PC-9 (cell line): ENCODE data around the gene PGPEP1. TPM values are rescaled to one million over a fixed set of nuclear protein-coding genes. Genes with fewer than 3 reads are reported as not detected.
"Not testable (repeated sequence)": the region's sequence is repeated elsewhere in the genome, so short reads cannot be mapped to it uniquely, and the experiment has no call there.

ENCODE experiments used
- BruUV-seq: library from RNA; stranded (reverse); fragments of 400-500 nt; replicated peaks from 2 replicates; lab custom pipeline; 2021; lab: Mats Ljungman, UMichigan
- CTCF ChIA-PET: fragments of 300-600 bp; sonication (Branson Sonifier 250); formaldehyde crosslinking; loops from one replicate; lab custom pipeline; 2022; ENCODE audit warnings: antibody characterized with exemption; lab: Charles Lee
- POLR2A ChIA-PET: fragments of 300-600 bp; sonication (Branson Sonifier 250); formaldehyde crosslinking; loops from one replicate; lab custom pipeline; 2022; ENCODE audit warnings: antibody characterized with exemption; ENCODE audit not compliant: unreplicated experiment; lab: Charles Lee
- DNase-seq, 2 experiments: peaks; one replicate each; pipeline versions ENCODE4 v3.0.0 to v3.0.0-alpha.2; 2015 to 2022; ENCODE audit warnings: mixed read lengths in 1 of 2
- H2AFZ ChIP-seq: fragments of 200-600 bp; sonication (generic); 2 replicates; pipeline ENCODE4 v1.8.1; 2017; ENCODE audit warnings: antibody characterized with exemption
- H3F3A ChIP-seq: fragments of 200-600 bp; sonication (generic); 2 replicates; pipeline ENCODE4 v1.8.1; 2017; ENCODE audit warnings: antibody characterized with exemption, mild to moderate bottlenecking, low read depth; ENCODE audit not compliant: insufficient read depth
- H3K27ac ChIP-seq: fragments of 200-600 bp; sonication (generic); 2 replicates; pipeline ENCODE4 v1.6.1; 2016; ENCODE audit warnings: mixed run types
- H3K27me3 ChIP-seq: fragments of 200-600 bp; sonication (generic); 2 replicates; pipeline ENCODE4 v1.6.1; 2016; ENCODE audit warnings: low read depth, mixed run types; ENCODE audit not compliant: insufficient read depth
- H3K36me3 ChIP-seq: fragments of 200-600 bp; sonication (generic); 2 replicates; pipeline ENCODE4 v1.6.1; 2016; ENCODE audit warnings: low read depth, mixed run types
- H3K4me1 ChIP-seq: fragments of 200-600 bp; sonication (generic); replicated peaks from 2 replicates; pipeline ENCODE4 v1.6.1; 2016; ENCODE audit warnings: mixed run types; ENCODE audit not compliant: insufficient read depth
- H3K4me2 ChIP-seq: fragments of 200-600 bp; sonication (generic); 2 replicates; pipeline ENCODE4 v1.6.1; 2017; ENCODE audit warnings: mixed run types
- H3K4me3 ChIP-seq: fragments of 200-600 bp; sonication (generic); 2 replicates; pipeline ENCODE4 v1.6.1; 2016; ENCODE audit warnings: mixed run types
- H3K79me2 ChIP-seq: fragments of 200-600 bp; sonication (generic); 2 replicates; pipeline ENCODE4 v1.6.1; 2017; ENCODE audit warnings: low read depth, mixed run types
- H3K9me2 ChIP-seq: fragments of 200-600 bp; sonication (generic); 2 replicates; pipeline ENCODE4 v1.8.1; 2017; ENCODE audit warnings: mild to moderate bottlenecking; ENCODE audit not compliant: insufficient read depth
- H3K9me3 ChIP-seq: fragments of 200-600 bp; sonication (generic); 2 replicates; pipeline ENCODE4 v1.8.1; 2016; ENCODE audit warnings: low read depth; ENCODE audit not compliant: insufficient read depth
- H4K20me1 ChIP-seq: fragments of 200-600 bp; sonication (generic); 2 replicates; pipeline ENCODE4 v1.8.1; 2017; ENCODE audit not compliant: insufficient read depth
- EZH2 ChIP-seq: fragments of 200-600 bp; sonication (generic); IDR thresholded peaks from 2 replicates; pipeline ENCODE4 v1.8.0; 2017; ENCODE audit warnings: antibody characterized with exemption, low read depth
- intact Hi-C: fragments of 100-400 bp; cut with micrococcal nuclease; formaldehyde crosslinking; loops from one replicate; pipeline ENCODE4 v1.10.0; 2022; ENCODE audit not compliant: unreplicated experiment
- total RNA-seq: library from RNA; stranded (reverse); gene quantifications from 2 replicates; pipeline ENCODE4 v1.2.3, GENCODE V29; 2021
- TF ChIP-seq, protein P1 (sequence below): fragments of 200-600 bp; sonication (generic); conservative IDR thresholded peaks from 2 replicates; pipeline ENCODE4 v1.6.1; 2017; ENCODE audit warnings: mixed run types, antibody characterized with exemption, mild to moderate bottlenecking, moderate library complexity

PGPEP1 gene
- total RNA-seq, 1 experiment from 2014 or later = 53.6 TPM

DNA sequence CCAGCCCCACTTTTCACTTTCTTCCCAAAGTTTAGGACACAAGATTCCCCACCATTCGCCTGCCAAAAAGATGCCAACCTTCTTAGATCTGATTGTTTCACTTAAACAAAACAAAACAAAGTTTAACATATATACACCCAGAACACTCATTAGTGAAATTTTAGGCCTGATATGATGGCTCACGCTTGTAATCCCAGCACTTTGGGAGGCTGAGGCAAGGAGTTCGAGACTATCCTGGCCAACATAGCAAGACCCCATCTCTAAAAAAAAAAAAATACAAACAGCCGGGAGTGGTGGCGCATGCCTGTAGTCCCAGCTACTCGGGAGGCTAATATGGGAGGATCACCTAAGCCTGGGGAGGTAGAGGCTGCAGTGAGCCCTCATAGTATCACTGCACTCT is 4.9 kb downstream of the PGPEP1 start:
- no peaks in the 10 kb centered on the region for H3K9me2 ChIP-seq
- no peak overlapping the region for H3K4me2 ChIP-seq
- DNase-seq = no peak
- no TSS peak for BruUV-seq
- peaks cover 28% of the 10 kb centered on the region for H3K4me1 ChIP-seq
- H2AFZ ChIP-seq = no peak overlapping the region
- TF ChIP-seq EZH2 = no peak
- TF ChIP-seq, protein P1, sequence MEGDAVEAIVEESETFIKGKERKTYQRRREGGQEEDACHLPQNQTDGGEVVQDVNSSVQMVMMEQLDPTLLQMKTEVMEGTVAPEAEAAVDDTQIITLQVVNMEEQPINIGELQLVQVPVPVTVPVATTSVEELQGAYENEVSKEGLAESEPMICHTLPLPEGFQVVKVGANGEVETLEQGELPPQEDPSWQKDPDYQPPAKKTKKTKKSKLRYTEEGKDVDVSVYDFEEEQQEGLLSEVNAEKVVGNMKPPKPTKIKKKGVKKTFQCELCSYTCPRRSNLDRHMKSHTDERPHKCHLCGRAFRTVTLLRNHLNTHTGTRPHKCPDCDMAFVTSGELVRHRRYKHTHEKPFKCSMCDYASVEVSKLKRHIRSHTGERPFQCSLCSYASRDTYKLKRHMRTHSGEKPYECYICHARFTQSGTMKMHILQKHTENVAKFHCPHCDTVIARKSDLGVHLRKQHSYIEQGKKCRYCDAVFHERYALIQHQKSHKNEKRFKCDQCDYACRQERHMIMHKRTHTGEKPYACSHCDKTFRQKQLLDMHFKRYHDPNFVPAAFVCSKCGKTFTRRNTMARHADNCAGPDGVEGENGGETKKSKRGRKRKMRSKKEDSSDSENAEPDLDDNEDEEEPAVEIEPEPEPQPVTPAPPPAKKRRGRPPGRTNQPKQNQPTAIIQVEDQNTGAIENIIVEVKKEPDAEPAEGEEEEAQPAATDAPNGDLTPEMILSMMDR = no peak
- H3K9me3 ChIP-seq = no peaks in the 10 kb centered on the region
- H3K4me3 ChIP-seq = no peak overlapping the region
- H3K36me3 ChIP-seq = no peaks in the 10 kb centered on the region
- H4K20me1 ChIP-seq = no peaks in the 10 kb centered on the region
- H3F3A ChIP-seq = peaks cover 49% of the 10 kb centered on the region
- ChIA-PET CTCF (interaction anchor here (0.9 kb wide), 1 partner anchor 24 kb away, joined by 4 read pairs; no protein-coding TSS in a partner anchor), POLR2A (interaction anchor here (0.6 kb wide), 1 partner anchor 10 kb away, joined by 6 read pairs; no protein-coding TSS in a partner anchor)
- H3K27me3 ChIP-seq = no peaks in the 10 kb centered on the region
- H3K79me2 ChIP-seq = no peaks in the 10 kb centered on the region; the same call in 1 of the 2 replicates
- intact Hi-C loops = no loop called here
- no peak overlapping the region for H3K27ac ChIP-seq

DNA sequence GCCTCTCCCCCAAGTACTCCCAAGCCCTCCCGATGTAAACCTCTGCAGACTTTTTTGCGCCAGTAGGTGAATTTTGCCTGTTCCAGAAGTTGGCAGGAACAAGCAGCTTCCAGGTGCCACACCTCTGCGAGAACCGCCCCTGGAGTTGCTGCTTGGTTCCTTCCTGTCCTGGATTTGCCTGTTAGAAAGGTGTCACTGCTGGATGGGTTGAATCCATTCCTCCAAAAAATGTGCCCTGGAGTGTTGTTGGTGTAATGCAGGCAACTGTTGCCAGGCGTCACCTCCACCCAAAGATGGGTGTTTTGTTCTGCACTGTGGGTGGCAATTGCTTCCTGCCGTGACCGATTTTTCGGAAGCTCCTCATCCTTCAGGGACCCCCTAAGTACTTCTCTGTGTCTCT is 5.7 kb downstream of the PGPEP1 start:
- TF ChIP-seq, protein P1 = no peak
- TF ChIP-seq EZH2 = no peak
- no TSS peak for BruUV-seq
- H3K4me2 ChIP-seq = no peak overlapping the region
- no peaks in the 10 kb centered on the region for H3K27me3 ChIP-seq
- DNase-seq = no peak
- intact Hi-C loops = no loop called here
- H3K4me1 ChIP-seq = peaks cover 28% of the 10 kb centered on the region
- no peaks in the 10 kb centered on the region; the same call in 1 of the 2 replicates for H3K79me2 ChIP-seq
- ChIA-PET POLR2A (interaction anchor here (0.6 kb wide), 1 partner anchor 9 kb away, joined by 6 read pairs; no protein-coding TSS in a partner anchor), CTCF (interaction anchor here (0.9 to 1.1 kb wide), 2 partner anchors 24 to 137 kb away, joined by 4 to 6 read pairs; no protein-coding TSS in a partner anchor)
- no peaks in the 10 kb centered on the region for H3K36me3 ChIP-seq
- H3K4me3 ChIP-seq = no peak overlapping the region
- H3K9me2 ChIP-seq = no peaks in the 10 kb centered on the region
- no peak overlapping the region for H3K27ac ChIP-seq
- H2AFZ ChIP-seq = no peak overlapping the region
- no peaks in the 10 kb centered on the region for H3K9me3 ChIP-seq
- peaks cover 49% of the 10 kb centered on the region for H3F3A ChIP-seq
- no peaks in the 10 kb centered on the region for H4K20me1 ChIP-seq

DNA sequence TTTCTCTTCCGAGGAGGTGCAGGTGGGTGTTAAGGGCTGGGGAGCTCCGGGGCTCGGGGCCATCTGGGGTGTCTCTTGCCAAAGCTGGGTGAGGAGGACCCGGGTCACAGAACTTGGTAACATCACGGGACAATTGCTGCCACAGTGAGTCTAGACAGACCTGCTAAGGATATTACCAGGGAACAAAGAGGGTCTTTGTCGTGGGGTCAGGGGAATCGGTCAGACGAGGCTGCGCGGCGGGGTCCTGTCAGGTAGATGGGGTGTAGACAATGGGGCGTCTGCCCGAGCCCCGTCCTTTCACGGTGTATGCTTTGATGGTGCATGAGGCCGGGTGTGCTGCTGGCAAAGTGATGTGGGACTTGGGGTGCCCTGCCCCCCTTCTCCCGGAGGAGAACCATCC is 7.8 kb downstream of the PGPEP1 start:
- H3K36me3 ChIP-seq = no peaks in the 10 kb centered on the region
- intact Hi-C loops = no loop called here
- no peaks in the 10 kb centered on the region for H4K20me1 ChIP-seq
- peaks cover 21% of the 10 kb centered on the region for H3K4me1 ChIP-seq
- ChIA-PET CTCF (interaction anchor here (0.7 to 1.1 kb wide), 3 partner anchors 63 to 140 kb away, joined by 3 to 4 read pairs (median 3); no protein-coding TSS in a partner anchor), POLR2A (no interaction called here)
- H3K27ac ChIP-seq = no peak overlapping the region
- H3K9me2 ChIP-seq = no peaks in the 10 kb centered on the region
- BruUV-seq = no TSS peak
- peaks cover 32% of the 10 kb centered on the region; the same call in 1 of the 2 replicates for H3F3A ChIP-seq
- H3K9me3 ChIP-seq = no peaks in the 10 kb centered on the region
- TF ChIP-seq, protein P1 = no peak
- TF ChIP-seq EZH2 = no peak
- DNase-seq = no peak
- no peak overlapping the region for H3K4me3 ChIP-seq
- no peaks in the 10 kb centered on the region for H3K79me2 ChIP-seq
- no peak overlapping the region for H2AFZ ChIP-seq
- no peak overlapping the region for H3K4me2 ChIP-seq
- no peaks in the 10 kb centered on the region for H3K27me3 ChIP-seq

DNA sequence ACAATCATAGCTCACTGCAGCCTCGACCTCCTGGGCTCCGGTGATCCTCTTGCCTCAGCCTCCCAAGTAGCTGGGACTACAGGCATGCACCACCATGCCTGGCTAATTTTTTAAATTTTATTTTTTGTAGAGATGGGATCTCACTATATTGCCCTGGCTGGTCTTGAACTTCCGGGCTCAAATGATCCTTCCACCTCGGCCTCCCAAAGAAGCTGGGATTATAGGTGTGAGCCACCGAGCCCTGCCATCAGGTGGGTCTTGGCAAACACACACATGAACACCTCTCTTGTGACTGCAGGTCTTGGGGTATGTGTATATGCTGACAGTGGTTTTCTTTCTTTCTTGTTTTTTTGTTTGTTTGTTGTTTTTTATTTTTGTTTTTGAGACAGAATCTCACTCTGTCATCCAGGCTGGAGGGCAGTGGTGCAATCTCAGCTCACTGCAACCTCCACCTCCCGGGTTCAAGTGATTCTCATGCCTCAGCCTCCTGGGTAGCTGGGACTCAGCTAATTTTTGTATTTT is 8.5 kb downstream of the PGPEP1 start:
- H3K4me3 ChIP-seq, H3K9me2 ChIP-seq, H3K79me2 ChIP-seq, H3K9me3 ChIP-seq, H3K27ac ChIP-seq, H3K27me3 ChIP-seq, POLR2A ChIA-PET, H3K4me2 ChIP-seq, DNase-seq, BruUV-seq, H3K36me3 ChIP-seq, H2AFZ ChIP-seq, H4K20me1 ChIP-seq: not testable (repeated sequence)
- CTCF ChIA-PET = interaction anchor here (0.6 to 1.1 kb wide), 5 partner anchors 16 to 69 kb away, joined by 3 to 5 read pairs (median 4); no protein-coding TSS in a partner anchor
- intact Hi-C loops = loop anchor here (1.0 kb wide), 2 partner anchors 37 to 61 kb away; partner anchors contain the start of gene GDF15
- Histone ChIP-seq H3F3A (peaks cover 26% of the 10 kb centered on the region; the same call in 1 of the 2 replicates), H3K4me1 (peaks cover 14% of the 10 kb centered on the region)
